GM18526 (cell line): ENCODE measurements around the gene AGRN.

Experiments used
- POLR2A ChIP-seq: IDR thresholded peaks from 3 replicates; pipeline ENCODE4 v1.6.1; 2011; ENCODE audit not compliant: insufficient read length; ENCODE audit errors: extremely low read depth

Gene AGRN

GRCh38 chr1:1022302-1023009 lies 2.5 kb downstream of the AGRN start:
- TF ChIP-seq POLR2A, result no peak

- TF ChIP-seq POLR2A, result no peak
Observed at GRCh38 chr1:1023700-1024099, 3.8 kb downstream of the AGRN start.

GRCh38 chr1:1024149-1024770 lies 4.3 kb downstream of the AGRN start:
- TF ChIP-seq POLR2A, result no peak

GRCh38 chr1:1024771-1025699 lies 5.1 kb downstream of the AGRN start:
- no peak for TF ChIP-seq POLR2A

- no peak for TF ChIP-seq POLR2A
Observed at GRCh38 chr1:1025730-1026129, 5.8 kb downstream of the AGRN start.

GRCh38 chr1:1026599-1027413 lies 6.9 kb downstream of the AGRN start:
- no peak for TF ChIP-seq POLR2A

GRCh38 chr1:1027791-1028190 lies 7.9 kb downstream of the AGRN start:
- TF ChIP-seq POLR2A, result no peak

- TF ChIP-seq POLR2A, result no peak
Observed at GRCh38 chr1:1031659-1032235, 11.8 kb downstream of the AGRN start.

GRCh38 chr1:1032424-1032823 lies 12.5 kb downstream of the AGRN start:
- no peak for TF ChIP-seq POLR2A

- no peak for TF ChIP-seq POLR2A
Observed at GRCh38 chr1:1033009-1033587, 13.2 kb downstream of the AGRN start.

GRCh38 chr1:1033731-1034438 lies 14.0 kb downstream of the AGRN start:
- no peak for TF ChIP-seq POLR2A

- TF ChIP-seq POLR2A, result no peak
Observed at GRCh38 chr1:1034439-1034781, 14.5 kb downstream of the AGRN start.

GRCh38 chr1:1035291-1035943 lies 15.5 kb downstream of the AGRN start:
- TF ChIP-seq POLR2A, result no peak
